Measurements from ENCODE around the gene FBN1.

DNA sequence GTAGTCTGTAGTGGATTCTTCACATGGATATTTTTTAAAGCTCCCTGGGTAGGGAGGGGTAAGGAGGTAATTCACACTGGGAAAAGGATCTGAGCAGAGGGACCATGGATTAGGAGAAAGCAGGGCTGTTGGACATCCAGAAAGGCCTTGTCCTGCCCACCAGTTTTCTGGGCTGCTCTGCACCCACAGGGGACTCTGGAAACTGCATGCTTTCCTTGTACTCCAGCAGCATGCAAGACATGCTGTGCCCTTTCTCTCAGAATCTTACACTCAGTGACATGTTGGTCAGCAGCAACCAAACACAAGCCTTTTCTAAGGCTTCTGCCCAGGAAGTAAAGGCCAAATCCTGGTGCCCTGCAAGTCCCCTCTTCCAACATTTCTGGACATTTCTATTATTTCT, 2.5 kb upstream of the FBN1 start:
- TF ChIP-seq ZNF138 (tag by site-specific recombination; IDR thresholded peaks at IDR 0.05; ENCODE audit: borderline replicate concordance) (no peak), PRDM1 (tag by site-specific recombination; IDR thresholded peaks at IDR 0.05) (no peak), ZNF174 (tag by site-specific recombination; IDR thresholded peaks at IDR 0.05) (no peak), ZNF311 (tag by site-specific recombination; IDR thresholded peaks at IDR 0.05; ENCODE audit: borderline replicate concordance) (no peak), KLF7 (tag by site-specific recombination; IDR thresholded peaks at IDR 0.05; ENCODE audit: borderline replicate concordance) (no peak), ZNF549 (tag by site-specific recombination; IDR thresholded peaks at IDR 0.05) (no peak), OVOL3 (tag by site-specific recombination; IDR thresholded peaks at IDR 0.05) (no peak)
- TF ChIP-seq, protein P1, sequence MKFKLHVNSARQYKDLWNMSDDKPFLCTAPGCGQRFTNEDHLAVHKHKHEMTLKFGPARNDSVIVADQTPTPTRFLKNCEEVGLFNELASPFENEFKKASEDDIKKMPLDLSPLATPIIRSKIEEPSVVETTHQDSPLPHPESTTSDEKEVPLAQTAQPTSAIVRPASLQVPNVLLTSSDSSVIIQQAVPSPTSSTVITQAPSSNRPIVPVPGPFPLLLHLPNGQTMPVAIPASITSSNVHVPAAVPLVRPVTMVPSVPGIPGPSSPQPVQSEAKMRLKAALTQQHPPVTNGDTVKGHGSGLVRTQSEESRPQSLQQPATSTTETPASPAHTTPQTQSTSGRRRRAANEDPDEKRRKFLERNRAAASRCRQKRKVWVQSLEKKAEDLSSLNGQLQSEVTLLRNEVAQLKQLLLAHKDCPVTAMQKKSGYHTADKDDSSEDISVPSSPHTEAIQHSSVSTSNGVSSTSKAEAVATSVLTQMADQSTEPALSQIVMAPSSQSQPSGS (tag by site-specific recombination; IDR thresholded peaks at IDR 0.05; ENCODE audit: low read depth) = no peak
- TF ChIP-seq, protein P2, sequence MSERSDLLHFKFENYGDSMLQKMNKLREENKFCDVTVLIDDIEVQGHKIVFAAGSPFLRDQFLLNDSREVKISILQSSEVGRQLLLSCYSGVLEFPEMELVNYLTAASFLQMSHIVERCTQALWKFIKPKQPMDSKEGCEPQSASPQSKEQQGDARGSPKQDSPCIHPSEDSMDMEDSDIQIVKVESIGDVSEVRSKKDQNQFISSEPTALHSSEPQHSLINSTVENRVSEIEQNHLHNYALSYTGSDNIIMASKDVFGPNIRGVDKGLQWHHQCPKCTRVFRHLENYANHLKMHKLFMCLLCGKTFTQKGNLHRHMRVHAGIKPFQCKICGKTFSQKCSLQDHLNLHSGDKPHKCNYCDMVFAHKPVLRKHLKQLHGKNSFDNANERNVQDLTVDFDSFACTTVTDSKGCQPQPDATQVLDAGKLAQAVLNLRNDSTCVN (tag by site-specific recombination; optimal IDR thresholded peaks at IDR 0.05) = no peak
- TF ChIP-seq, protein P3, sequence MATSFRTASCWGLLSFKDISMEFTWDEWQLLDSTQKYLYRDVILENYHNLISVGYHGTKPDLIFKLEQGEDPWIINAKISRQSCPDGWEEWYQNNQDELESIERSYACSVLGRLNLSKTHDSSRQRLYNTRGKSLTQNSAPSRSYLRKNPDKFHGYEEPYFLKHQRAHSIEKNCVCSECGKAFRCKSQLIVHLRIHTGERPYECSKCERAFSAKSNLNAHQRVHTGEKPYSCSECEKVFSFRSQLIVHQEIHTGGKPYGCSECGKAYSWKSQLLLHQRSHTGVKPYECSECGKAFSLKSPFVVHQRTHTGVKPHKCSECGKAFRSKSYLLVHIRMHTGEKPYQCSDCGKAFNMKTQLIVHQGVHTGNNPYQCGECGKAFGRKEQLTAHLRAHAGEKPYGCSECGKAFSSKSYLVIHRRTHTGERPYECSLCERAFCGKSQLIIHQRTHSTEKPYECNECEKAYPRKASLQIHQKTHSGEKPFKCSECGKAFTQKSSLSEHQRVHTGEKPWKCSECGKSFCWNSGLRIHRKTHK (tag by site-specific recombination; IDR thresholded peaks at IDR 0.05) = no peak
- TF ChIP-seq, protein P4, sequence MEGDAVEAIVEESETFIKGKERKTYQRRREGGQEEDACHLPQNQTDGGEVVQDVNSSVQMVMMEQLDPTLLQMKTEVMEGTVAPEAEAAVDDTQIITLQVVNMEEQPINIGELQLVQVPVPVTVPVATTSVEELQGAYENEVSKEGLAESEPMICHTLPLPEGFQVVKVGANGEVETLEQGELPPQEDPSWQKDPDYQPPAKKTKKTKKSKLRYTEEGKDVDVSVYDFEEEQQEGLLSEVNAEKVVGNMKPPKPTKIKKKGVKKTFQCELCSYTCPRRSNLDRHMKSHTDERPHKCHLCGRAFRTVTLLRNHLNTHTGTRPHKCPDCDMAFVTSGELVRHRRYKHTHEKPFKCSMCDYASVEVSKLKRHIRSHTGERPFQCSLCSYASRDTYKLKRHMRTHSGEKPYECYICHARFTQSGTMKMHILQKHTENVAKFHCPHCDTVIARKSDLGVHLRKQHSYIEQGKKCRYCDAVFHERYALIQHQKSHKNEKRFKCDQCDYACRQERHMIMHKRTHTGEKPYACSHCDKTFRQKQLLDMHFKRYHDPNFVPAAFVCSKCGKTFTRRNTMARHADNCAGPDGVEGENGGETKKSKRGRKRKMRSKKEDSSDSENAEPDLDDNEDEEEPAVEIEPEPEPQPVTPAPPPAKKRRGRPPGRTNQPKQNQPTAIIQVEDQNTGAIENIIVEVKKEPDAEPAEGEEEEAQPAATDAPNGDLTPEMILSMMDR (tag by site-specific recombination; IDR thresholded peaks at IDR 0.05) = no peak
- TF ChIP-seq, protein P5, sequence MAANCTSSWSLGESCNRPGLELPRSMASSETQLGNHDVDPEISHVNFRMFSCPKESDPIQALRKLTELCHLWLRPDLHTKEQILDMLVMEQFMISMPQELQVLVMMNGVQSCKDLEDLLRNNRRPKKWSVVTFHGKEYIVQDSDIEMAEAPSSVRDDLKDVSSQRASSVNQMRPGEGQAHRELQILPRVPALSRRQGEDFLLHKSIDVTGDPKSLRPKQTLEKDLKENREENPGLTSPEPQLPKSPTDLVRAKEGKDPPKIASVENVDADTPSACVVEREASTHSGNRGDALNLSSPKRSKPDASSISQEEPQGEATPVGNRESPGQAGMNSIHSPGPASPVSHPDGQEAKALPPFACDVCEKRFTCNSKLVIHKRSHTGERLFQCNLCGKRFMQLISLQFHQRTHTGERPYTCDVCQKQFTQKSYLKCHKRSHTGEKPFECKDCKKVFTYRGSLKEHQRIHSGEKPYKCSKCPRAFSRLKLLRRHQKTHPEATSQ (tag by site-specific recombination; IDR thresholded peaks at IDR 0.05) = no peak
- TF ChIP-seq, protein P6, sequence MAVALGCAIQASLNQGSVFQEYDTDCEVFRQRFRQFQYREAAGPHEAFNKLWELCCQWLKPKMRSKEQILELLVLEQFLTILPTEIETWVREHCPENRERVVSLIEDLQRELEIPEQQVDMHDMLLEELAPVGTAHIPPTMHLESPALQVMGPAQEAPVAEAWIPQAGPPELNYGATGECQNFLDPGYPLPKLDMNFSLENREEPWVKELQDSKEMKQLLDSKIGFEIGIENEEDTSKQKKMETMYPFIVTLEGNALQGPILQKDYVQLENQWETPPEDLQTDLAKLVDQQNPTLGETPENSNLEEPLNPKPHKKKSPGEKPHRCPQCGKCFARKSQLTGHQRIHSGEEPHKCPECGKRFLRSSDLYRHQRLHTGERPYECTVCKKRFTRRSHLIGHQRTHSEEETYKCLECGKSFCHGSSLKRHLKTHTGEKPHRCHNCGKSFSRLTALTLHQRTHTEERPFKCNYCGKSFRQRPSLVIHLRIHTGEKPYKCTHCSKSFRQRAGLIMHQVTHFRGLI (tag by site-specific recombination; IDR thresholded peaks at IDR 0.05) = no peak

All from HEK293 (cell line).